ENCODE results near the gene KIF21B.

- TF ChIP-seq POLR2AphosphoS5 (IDR thresholded peaks at IDR 0.05; ENCODE audit: low read depth, low read length): no peak
- TF ChIP-seq TAF1 (IDR thresholded peaks at IDR 0.05; ENCODE audit: borderline replicate concordance, insufficient read depth, low read length): no peak
- no peak for TF ChIP-seq SIN3A (IDR thresholded peaks at IDR 0.05; ENCODE audit: borderline replicate concordance, insufficient read depth, low read length)
- TF ChIP-seq REST (IDR thresholded peaks at IDR 0.05; ENCODE audit: insufficient read depth in 1 of 2, low read depth in 2 of 2, low read length in 2 of 2): no peak
- no peak for TF ChIP-seq FOXP2 (optimal IDR thresholded peaks at IDR 0.05; ENCODE audit: borderline replicate concordance, extremely low read depth, extremely low read length, insufficient read depth)
Observed at GRCh38 chr1:201066986-201067385, 43.5 kb upstream of the KIF21B start.

Data from PFSK-1 (cell line).